ENCODE data around the gene BAHCC1.

DNA sequence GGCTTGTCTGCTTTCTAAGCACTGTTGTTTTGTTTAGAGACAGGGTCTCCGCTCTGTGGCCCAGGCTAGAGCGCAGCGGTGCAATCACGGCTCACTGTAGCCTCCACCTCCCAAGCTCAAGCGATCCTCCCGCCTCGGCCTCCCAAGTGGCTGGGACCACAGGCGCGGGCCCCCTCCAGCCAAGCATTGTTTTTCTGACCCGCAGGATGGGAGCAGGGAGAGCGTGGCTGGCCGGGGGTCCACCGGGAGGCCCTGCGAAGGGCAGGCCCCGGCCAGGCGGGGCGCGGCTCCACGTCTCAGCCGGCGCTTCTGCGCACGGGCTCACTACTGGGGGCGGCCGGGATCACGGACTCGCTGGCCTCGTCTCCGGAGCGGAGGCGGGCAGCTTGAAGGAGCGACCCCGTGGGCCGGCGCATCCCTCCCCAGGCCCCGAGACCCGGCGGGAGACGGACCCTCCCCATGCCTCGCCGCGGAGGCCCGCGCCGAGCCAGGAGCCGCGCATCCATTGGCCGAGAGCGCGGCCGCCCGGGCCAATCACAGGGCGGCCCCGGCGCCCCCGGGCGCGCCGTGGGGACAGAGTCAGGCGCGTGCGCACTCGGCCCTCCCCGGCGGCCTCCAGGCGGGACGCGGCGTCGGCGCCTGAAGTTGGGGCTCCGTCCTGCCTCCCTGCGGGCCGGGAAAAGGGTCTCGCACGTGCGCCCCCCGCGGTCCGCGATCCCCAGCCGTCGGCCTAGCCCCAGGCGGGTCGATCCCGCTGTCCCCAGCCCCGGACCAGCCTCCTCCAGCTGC lies 92.4 kb downstream of the BAHCC1 start:
- TF ChIP-seq, protein P1, sequence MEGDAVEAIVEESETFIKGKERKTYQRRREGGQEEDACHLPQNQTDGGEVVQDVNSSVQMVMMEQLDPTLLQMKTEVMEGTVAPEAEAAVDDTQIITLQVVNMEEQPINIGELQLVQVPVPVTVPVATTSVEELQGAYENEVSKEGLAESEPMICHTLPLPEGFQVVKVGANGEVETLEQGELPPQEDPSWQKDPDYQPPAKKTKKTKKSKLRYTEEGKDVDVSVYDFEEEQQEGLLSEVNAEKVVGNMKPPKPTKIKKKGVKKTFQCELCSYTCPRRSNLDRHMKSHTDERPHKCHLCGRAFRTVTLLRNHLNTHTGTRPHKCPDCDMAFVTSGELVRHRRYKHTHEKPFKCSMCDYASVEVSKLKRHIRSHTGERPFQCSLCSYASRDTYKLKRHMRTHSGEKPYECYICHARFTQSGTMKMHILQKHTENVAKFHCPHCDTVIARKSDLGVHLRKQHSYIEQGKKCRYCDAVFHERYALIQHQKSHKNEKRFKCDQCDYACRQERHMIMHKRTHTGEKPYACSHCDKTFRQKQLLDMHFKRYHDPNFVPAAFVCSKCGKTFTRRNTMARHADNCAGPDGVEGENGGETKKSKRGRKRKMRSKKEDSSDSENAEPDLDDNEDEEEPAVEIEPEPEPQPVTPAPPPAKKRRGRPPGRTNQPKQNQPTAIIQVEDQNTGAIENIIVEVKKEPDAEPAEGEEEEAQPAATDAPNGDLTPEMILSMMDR (conservative IDR thresholded peaks at IDR 0.05; ENCODE audit: low read length), result no peak
- TF ChIP-seq EZH2phosphoT487 (IDR thresholded peaks at IDR 0.05; ENCODE audit: borderline replicate concordance), result no peak
